Ovary (tissue), 9 donors: ENCODE data around the gene HINT2. TPM values are rescaled to one million over a fixed set of nuclear protein-coding genes. Genes with fewer than 3 reads are reported as not detected.

Experiments used
- DNase-seq, 5 donors: peaks; one replicate each; pipeline ENCODE4 v3.0.0-alpha.2; 2019 to 2020
- H3K27ac ChIP-seq, 2 donors: fragments of 200-600 bp; one replicate each; pipeline versions ENCODE4 v1.5.1 to v1.8.0; 2019 to 2022
- H3K27me3 ChIP-seq: fragments of 200-600 bp; one replicate; pipeline ENCODE4 v1.8.0; 2022
- H3K36me3 ChIP-seq: fragments of 200-600 bp; sonication (generic); one replicate; pipeline ENCODE4 v1.5.1; 2019
- H3K4me1 ChIP-seq: one replicate; pipeline ENCODE4 v1.8.1; 2013; ENCODE audit warnings: mild to moderate bottlenecking, moderate library complexity; ENCODE audit not compliant: insufficient read depth
- H3K4me3 ChIP-seq: fragments of 200-600 bp; sonication (generic); one replicate; pipeline ENCODE4 v1.5.1; 2017
- H3K9me3 ChIP-seq, 2 donors: fragments of 200-600 bp in 1 of 2; sonication (generic) in 1 of 2; one replicate each; pipeline versions ENCODE4 v1.5.1 to v1.8.1; 2013 to 2019; ENCODE audit warnings: mild to moderate bottlenecking in 1 of 2, moderate library complexity in 1 of 2
- CTCF ChIP-seq, 3 donors: fragments of 450-650 bp in 2 of 3; fragments of 200-600 bp in 1 of 3; IDR thresholded peaks; one replicate each; pipeline versions ENCODE4 v1.5.1 to v1.8.0; 2016 to 2022; ENCODE audit warnings: antibody characterized with exemption in 3 of 3, mild to moderate bottlenecking in 1 of 3
- EP300 ChIP-seq: sonication (generic); formaldehyde crosslinking; IDR thresholded peaks from one replicate; pipeline ENCODE4 v1.6.1; 2017; ENCODE audit warnings: antibody characterized with exemption
- POLR2A ChIP-seq: fragments of 450-650 bp; IDR thresholded peaks from one replicate; pipeline ENCODE4 v1.6.1; 2017; ENCODE audit warnings: antibody characterized with exemption, mild to moderate bottlenecking, moderate library complexity
- WGBS, 3 donors: extraction: QIAGEN DNeasy Blood & Tissue Kit in 1 of 3; methylation state at CpG; one replicate each; pipeline versions ENCODE4 v1.1.5 to v1.1.7; 2013 to 2017; 5-methylcytosine and 5-hydroxymethylcytosine counted together
- intact Hi-C, 4 donors: fragments of 100-400 bp; cut with DNase I; formaldehyde crosslinking; loops; one replicate each; pipeline versions ENCODE4 v1.11.0 to v1.15.1; 2022 to 2023
- polyA plus RNA-seq, 2 donors: library from polyadenylated mRNA; stranded (reverse); fragments of 200-250 nt in 1 of 2; fragments of 350-450 nt in 1 of 2; fragmentation: Illumina TruSeq in 1 of 2; extraction: RNeasy Lipid Tissue Mini Kit (QIAGEN cat#74804) in 1 of 2; gene quantifications; one replicate each; pipeline ENCODE4 v1.2.3, GENCODE V29; 2013 to 2014
- total RNA-seq, 7 donors: library from RNA; depleted of rRNA in 2 of 7; stranded (reverse); fragments of >200 nt in 2 of 7; fragmentation: NEBNext Ultra II Directional in 3 of 7; extraction: Animal tissue kit (Norgen Biotek cat#: 25700) in 3 of 7; gene quantifications; one replicate each; pipeline versions ENCODE4 v1.1.0 to v1.2.4, GENCODE V29; 2016 to 2023
- donor health status: DM: no; HTN: no; CAD: no; lungs with moderate emphysema.
- donor health status: DM: no; HTN: no; CAD: no.
- donor health status: Bipolar disorder and iron deficiency.
- donor health status: DM: yes; HTN: yes; CAD: no.
- donor health status: DM: no; HTN: no; CAD: no.
- donor health status: DM: yes; HTN: yes; CAD: no.

The HINT2 gene
- total and polyA plus RNA-seq, 9 donors: 14.9 to 38.0 (median 26.1) TPM

- no peaks in the 10 kb centered on the region for H3K9me3 ChIP-seq
- no peak overlapping the region for H3K4me3 ChIP-seq
- 94 to 96% (median 95%) methylated on average over 5 of the region's 5 CpGs for WGBS, 3 donors
- DNase-seq: no peak
- H3K36me3 ChIP-seq: no peaks in the 10 kb centered on the region
- peaks cover under 1% of the 10 kb centered on the region for H3K4me1 ChIP-seq
- TF ChIP-seq EP300 (no peak), CTCF (IDR thresholded peaks at IDR 0.05) (no peak), POLR2A (no peak)
- intact Hi-C loops: loop anchor here in 1 of 4 donors (10.0 kb wide), 1 partner anchor 48 kb away; no protein-coding TSS in a partner anchor
- no peak overlapping the region for H3K27ac ChIP-seq
- H3K27me3 ChIP-seq: no peaks in the 10 kb centered on the region
These were observed 21.8 kb upstream of the HINT2 start for GRCh38 chr9:35836595-35836994.

GRCh38 chr9:35835766-35836165 lies 20.9 kb upstream of the HINT2 start:
- H3K4me1 ChIP-seq: peaks cover 6% of the 10 kb centered on the region
- intact Hi-C loops: loop anchor here in 1 of 4 donors (10.0 kb wide), 1 partner anchor 49 kb away; no protein-coding TSS in a partner anchor
- no peak overlapping the region for H3K27ac ChIP-seq
- no peak for DNase-seq
- 88 to 94% (median 92%) methylated on average over 2 of the region's 2 CpGs for WGBS, 3 donors
- H3K27me3 ChIP-seq: no peaks in the 10 kb centered on the region
- H3K36me3 ChIP-seq: no peaks in the 10 kb centered on the region
- no peak overlapping the region for H3K4me3 ChIP-seq
- no peaks in the 10 kb centered on the region for H3K9me3 ChIP-seq
- no peak for TF ChIP-seq EP300
- TF ChIP-seq CTCF (IDR thresholded peaks at IDR 0.05): no peak
- no peak for TF ChIP-seq POLR2A

- Histone ChIP-seq H3K27me3 (no peaks in the 10 kb centered on the region), H3K27ac (no peak overlapping the region), H3K36me3 (no peaks in the 10 kb centered on the region), H3K4me3 (no peak overlapping the region), H3K4me1 (peaks cover 8% of the 10 kb centered on the region), H3K9me3 (no peaks in the 10 kb centered on the region)
- DNase-seq: no peak
- intact Hi-C loops: loop anchor here in 1 of 4 donors (10.0 kb wide), 1 partner anchor 50 kb away; no protein-coding TSS in a partner anchor
- TF ChIP-seq POLR2A: no peak
- TF ChIP-seq CTCF (IDR thresholded peaks at IDR 0.05): no peak
- TF ChIP-seq EP300: no peak
- WGBS, 3 donors: 91 to 95% (median 95%) methylated on average over 3 of the region's 3 CpGs
These were observed 20.4 kb upstream of the HINT2 start for GRCh38 chr9:35835216-35835632.

GRCh38 chr9:35834260-35835215 lies 19.7 kb upstream of the HINT2 start:
- H3K27ac ChIP-seq: no peak overlapping the region
- no peaks in the 10 kb centered on the region for H3K36me3 ChIP-seq
- H3K4me1 ChIP-seq: peaks cover 8% of the 10 kb centered on the region
- no peak for DNase-seq
- 78 to 83% (median 82%) methylated on average over 14 of the region's 14 CpGs for WGBS, 3 donors
- intact Hi-C loops: loop anchor here in 2 of 4 donors (5.0 to 10.0 kb wide), 2 partner anchors 50 to 182 kb away; partner anchors contain the start of gene SIT1 (in 1 of the 2)
- no peaks in the 10 kb centered on the region for H3K9me3 ChIP-seq
- H3K27me3 ChIP-seq: no peaks in the 10 kb centered on the region
- TF ChIP-seq CTCF (IDR thresholded peaks at IDR 0.05) (no peak), EP300 (no peak), POLR2A (no peak)
- no peak overlapping the region for H3K4me3 ChIP-seq
